Endodermal cell (in vitro differentiated cells): ENCODE measurements around the gene SMG9. TPM values are rescaled to one million over a fixed set of nuclear protein-coding genes. Genes with fewer than 3 reads are reported as not detected.

Source experiments
- DNase-seq: peaks from one replicate; pipeline ENCODE4 v3.0.0-alpha.2; 2017
- H3K27ac ChIP-seq: 2 replicates; pipeline ENCODE4 v1.5.1; 2013; ENCODE audit warnings: mild to moderate bottlenecking, low read depth, low read length, moderate library complexity
- H3K27me3 ChIP-seq: 2 replicates; pipeline ENCODE4 v1.6.1; 2013; ENCODE audit warnings: mild to moderate bottlenecking, low read length, moderate library complexity; ENCODE audit not compliant: insufficient read depth, control insufficient read depth, poor library complexity, severe bottlenecking
- H3K36me3 ChIP-seq: 2 replicates; pipeline ENCODE4 v1.7.0; 2013; ENCODE audit warnings: mild to moderate bottlenecking, low read length, moderate library complexity; ENCODE audit not compliant: control insufficient read depth, insufficient read depth
- H3K4me1 ChIP-seq: one replicate; pipeline ENCODE4 v1.7.0; 2013; ENCODE audit warnings: low read length; ENCODE audit not compliant: control insufficient read depth, insufficient read depth
- H3K4me3 ChIP-seq: 2 replicates; pipeline ENCODE4 v1.5.1; 2013; ENCODE audit warnings: mild to moderate bottlenecking, low read length, moderate library complexity
- H3K9ac ChIP-seq: 2 replicates; pipeline ENCODE4 v1.6.1; 2013; ENCODE audit warnings: mild to moderate bottlenecking, low read length, moderate library complexity; ENCODE audit not compliant: poor library complexity, severe bottlenecking; ENCODE audit errors: extremely low read depth
- H3K9me3 ChIP-seq: 2 replicates; pipeline ENCODE4 v1.6.1; 2013; ENCODE audit warnings: mild to moderate bottlenecking, low read length, moderate library complexity; ENCODE audit not compliant: control insufficient read depth
- H3K27ac Mint-ChIP-seq: 2 replicates; pipeline ENCODE4 v1.8.0; 2020; ENCODE audit warnings: mixed read lengths
- H3K27me3 Mint-ChIP-seq: 2 replicates; pipeline ENCODE4 v1.8.0; 2021; ENCODE audit warnings: mild to moderate bottlenecking, mixed read lengths; ENCODE audit not compliant: insufficient read depth
- H3K36me3 Mint-ChIP-seq: 2 replicates; pipeline ENCODE4 v1.8.0; 2020; ENCODE audit warnings: low read depth, mixed read lengths
- H3K4me1 Mint-ChIP-seq: 2 replicates; pipeline ENCODE4 v1.8.0; 2020; ENCODE audit warnings: mixed read lengths
- H3K4me3 Mint-ChIP-seq: 2 replicates; pipeline ENCODE4 v1.8.0; 2020; ENCODE audit warnings: mild to moderate bottlenecking, moderate library complexity, mixed read lengths
- H3K9me3 Mint-ChIP-seq: 2 replicates; pipeline ENCODE4 v1.8.0; 2020; ENCODE audit warnings: mild to moderate bottlenecking, mixed read lengths
- WGBS, 2 experiments: methylation state at CpG; one replicate each; pipeline versions ENCODE4 v1.1.5 to v1.1.7; 2013; ENCODE audit warnings: missing lambda C conversion rate in 2 of 2, mixed read lengths in 1 of 2; ENCODE audit not compliant: insufficient coverage in 1 of 2, insufficient read length in 1 of 2; 5-methylcytosine and 5-hydroxymethylcytosine counted together
- total RNA-seq, 2 donors: library from RNA; stranded (reverse); fragmentation: NEBNext Ultra II Directional in 1 of 2; extraction: Animal tissue kit (Norgen Biotek cat#: 25700) in 1 of 2; gene quantifications; 2 replicates in 1 of 2; 3 replicates in 1 of 2; pipeline ENCODE4 v1.2.1, GENCODE V29; 2021
- TF ChIP-seq, protein P1 (sequence below): fragments of 200-600 bp; sonication (generic); conservative IDR thresholded peaks from 2 replicates; pipeline ENCODE4 v1.5.0; 2021; ENCODE audit warnings: antibody characterized with exemption, mild to moderate bottlenecking

The SMG9 gene
- total RNA-seq, 2 donors from 2014 or later: 44.6 to 53.8 TPM

- Mint-ChIP-seq H3K36me3 (no peaks in the 10 kb centered on the region), H3K4me1 (peaks cover 5% of the 10 kb centered on the region), H3K4me3 (peak overlapping the region; percentile 21), H3K9me3 (peaks cover 4% of the 10 kb centered on the region), H3K27me3 (peaks cover 60% of the 10 kb centered on the region), H3K27ac (no peak overlapping the region)
- Histone ChIP-seq H3K27ac (no peak overlapping the region), H3K9ac (no peak overlapping the region), H3K9me3 (peaks cover 5% of the 10 kb centered on the region), H3K4me3 (no peak overlapping the region), H3K27me3 (peaks cover 13% of the 10 kb centered on the region), H3K36me3 (no peaks in the 10 kb centered on the region), H3K4me1 (no peaks in the 10 kb centered on the region)
- peak; percentile 91 for DNase-seq
- 27 to 42% methylated on average over 13 to 46 of the region's 46 CpGs for WGBS, 2 experiments
- TF ChIP-seq, protein P1, sequence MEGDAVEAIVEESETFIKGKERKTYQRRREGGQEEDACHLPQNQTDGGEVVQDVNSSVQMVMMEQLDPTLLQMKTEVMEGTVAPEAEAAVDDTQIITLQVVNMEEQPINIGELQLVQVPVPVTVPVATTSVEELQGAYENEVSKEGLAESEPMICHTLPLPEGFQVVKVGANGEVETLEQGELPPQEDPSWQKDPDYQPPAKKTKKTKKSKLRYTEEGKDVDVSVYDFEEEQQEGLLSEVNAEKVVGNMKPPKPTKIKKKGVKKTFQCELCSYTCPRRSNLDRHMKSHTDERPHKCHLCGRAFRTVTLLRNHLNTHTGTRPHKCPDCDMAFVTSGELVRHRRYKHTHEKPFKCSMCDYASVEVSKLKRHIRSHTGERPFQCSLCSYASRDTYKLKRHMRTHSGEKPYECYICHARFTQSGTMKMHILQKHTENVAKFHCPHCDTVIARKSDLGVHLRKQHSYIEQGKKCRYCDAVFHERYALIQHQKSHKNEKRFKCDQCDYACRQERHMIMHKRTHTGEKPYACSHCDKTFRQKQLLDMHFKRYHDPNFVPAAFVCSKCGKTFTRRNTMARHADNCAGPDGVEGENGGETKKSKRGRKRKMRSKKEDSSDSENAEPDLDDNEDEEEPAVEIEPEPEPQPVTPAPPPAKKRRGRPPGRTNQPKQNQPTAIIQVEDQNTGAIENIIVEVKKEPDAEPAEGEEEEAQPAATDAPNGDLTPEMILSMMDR: peak; percentile 56
Measured at GRCh38 chr19:43699506-43700394, 55.0 kb downstream of the SMG9 start.

- H3K9me3 Mint-ChIP-seq: peaks cover 8% of the 10 kb centered on the region
- H3K4me1 ChIP-seq: no peaks in the 10 kb centered on the region
- H3K36me3 Mint-ChIP-seq: no peaks in the 10 kb centered on the region
- no peak overlapping the region for H3K4me3 ChIP-seq
- no peak overlapping the region for H3K27ac ChIP-seq
- no peak overlapping the region for H3K27ac Mint-ChIP-seq
- H3K4me3 Mint-ChIP-seq: no peak overlapping the region
- peaks cover 13% of the 10 kb centered on the region for H3K27me3 ChIP-seq
- no peak overlapping the region for H3K9ac ChIP-seq
- no peaks in the 10 kb centered on the region for H3K36me3 ChIP-seq
- peaks cover 72% of the 10 kb centered on the region for H3K27me3 Mint-ChIP-seq
- TF ChIP-seq, protein P1: no peak
- H3K4me1 Mint-ChIP-seq: peaks cover 3% of the 10 kb centered on the region
- WGBS, 2 experiments: 76 to 79% methylated on average over 5 of the region's 5 CpGs
- peaks cover 7% of the 10 kb centered on the region for H3K9me3 ChIP-seq
- no peak for DNase-seq
Measured at GRCh38 chr19:43697295-43697694, 57.5 kb downstream of the SMG9 start.

DNA sequence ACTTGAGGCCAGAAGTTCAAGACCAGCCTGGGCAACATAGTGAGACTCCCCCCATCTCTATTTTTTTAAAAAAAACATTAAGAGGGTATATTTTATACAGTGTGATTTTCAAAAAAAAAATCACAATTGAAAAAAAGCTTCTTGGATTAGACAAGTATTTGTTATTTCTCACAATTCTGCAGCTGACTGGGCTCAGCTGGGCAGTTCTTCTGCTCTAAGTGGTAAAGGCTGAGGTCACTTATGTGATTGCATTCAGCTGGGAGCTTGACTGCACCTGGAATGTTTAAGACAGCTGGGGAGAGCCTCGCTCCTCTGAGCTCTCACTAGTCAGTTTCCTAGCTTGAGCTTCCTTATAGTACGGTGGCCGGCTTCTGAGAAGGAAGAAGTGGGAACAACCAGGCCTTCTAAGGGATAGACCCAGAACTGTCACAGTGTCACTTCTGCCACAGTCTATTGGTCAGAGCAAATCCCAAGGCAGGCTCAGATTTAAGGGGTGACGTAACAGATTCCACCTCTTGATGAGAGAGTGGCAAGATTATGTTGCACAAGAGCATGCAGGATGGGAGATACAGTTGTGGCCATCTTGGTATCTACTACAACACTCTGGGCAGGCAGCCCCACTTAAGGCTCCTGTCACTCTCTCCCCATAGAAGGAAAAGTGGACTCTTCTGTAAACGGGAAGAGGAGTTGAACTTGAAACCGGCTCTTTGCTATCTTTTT lies 58.6 kb downstream of the SMG9 start:
- no peaks in the 10 kb centered on the region for H3K4me1 ChIP-seq
- H3K27ac ChIP-seq: no peak overlapping the region
- H3K4me3 Mint-ChIP-seq: no peak overlapping the region
- H3K27me3 ChIP-seq: peaks cover 13% of the 10 kb centered on the region
- no peaks in the 10 kb centered on the region for H3K36me3 ChIP-seq
- WGBS, 2 experiments: 92% methylated on average over 5 to 6 of the region's 6 CpGs
- no peak overlapping the region for H3K9ac ChIP-seq
- no peak for DNase-seq
- H3K4me1 Mint-ChIP-seq: peaks cover 3% of the 10 kb centered on the region
- H3K4me3 ChIP-seq: no peak overlapping the region
- peaks cover 18% of the 10 kb centered on the region for H3K9me3 Mint-ChIP-seq
- H3K27me3 Mint-ChIP-seq: peaks cover 79% of the 10 kb centered on the region
- H3K27ac Mint-ChIP-seq: no peak overlapping the region
- no peaks in the 10 kb centered on the region for H3K36me3 Mint-ChIP-seq
- TF ChIP-seq, protein P1: no peak
- peaks cover 18% of the 10 kb centered on the region for H3K9me3 ChIP-seq
